Fibroblast of pulmonary artery (primary cell): Measurements from ENCODE around the gene RGR.
A peak's percentile ranks its signal among the peaks of the same experiment; 100 is the strongest.
"Not testable (repeated sequence)": the region's sequence is repeated elsewhere in the genome, so short reads cannot be mapped to it uniquely, and the experiment has no call there.

Experiments
- DNase-seq: peaks from one replicate; pipeline ENCODE4 v3.0.0-alpha.2; 2010; ENCODE audit warnings: low read depth
- H3K4me3 ChIP-seq: replicated peaks from 2 replicates; pipeline ENCODE4 v1.5.1; 2011; ENCODE audit warnings: low read depth, mild to moderate bottlenecking, control low read depth, low read length, moderate library complexity
- CTCF ChIP-seq: IDR thresholded peaks from 2 replicates; pipeline ENCODE4 v1.5.1; 2011; ENCODE audit warnings: mild to moderate bottlenecking, control low read depth, low read length, inconsistent platforms; ENCODE audit errors: missing control alignments

The RGR gene

GRCh38 chr10:84269773-84270172, 24.9 kb downstream of the RGR start:
- peak; percentile 41 for DNase-seq
- TF ChIP-seq CTCF: no peak
- no peak overlapping the region for H3K4me3 ChIP-seq

GRCh38 chr10:84270708-84271107, 25.9 kb downstream of the RGR start:
- no peak for DNase-seq
- TF ChIP-seq CTCF: no peak
- no peak overlapping the region for H3K4me3 ChIP-seq

- DNase-seq, H3K4me3 ChIP-seq: not testable (repeated sequence)
These were observed 35.1 kb downstream of the RGR start for GRCh38 chr10:84279876-84280475.

- TF ChIP-seq CTCF: no peak
- DNase-seq: no peak
- H3K4me3 ChIP-seq: no peak overlapping the region
These were observed 41.8 kb downstream of the RGR start for GRCh38 chr10:84286695-84287094.

- no peak for TF ChIP-seq CTCF
- DNase-seq: no peak
- H3K4me3 ChIP-seq: no peak overlapping the region
These were observed 43.3 kb downstream of the RGR start for GRCh38 chr10:84288151-84288550.

GRCh38 chr10:84289521-84290200, 44.8 kb downstream of the RGR start:
- no peak for TF ChIP-seq CTCF
- DNase-seq: no peak

GRCh38 chr10:84290235-84290634, 45.4 kb downstream of the RGR start:
- H3K4me3 ChIP-seq: no peak overlapping the region
- DNase-seq: no peak
- TF ChIP-seq CTCF: no peak

More at GRCh38 chr10:84289521-84290200, 44.8 kb downstream of the RGR start:
- H3K4me3 ChIP-seq: no peak overlapping the region
